ENCODE results near the gene GDNF.
"Not testable (repeated sequence)": the region's sequence is repeated elsewhere in the genome, so short reads cannot be mapped to it uniquely, and the experiment has no call there.

GDNF gene

DNA sequence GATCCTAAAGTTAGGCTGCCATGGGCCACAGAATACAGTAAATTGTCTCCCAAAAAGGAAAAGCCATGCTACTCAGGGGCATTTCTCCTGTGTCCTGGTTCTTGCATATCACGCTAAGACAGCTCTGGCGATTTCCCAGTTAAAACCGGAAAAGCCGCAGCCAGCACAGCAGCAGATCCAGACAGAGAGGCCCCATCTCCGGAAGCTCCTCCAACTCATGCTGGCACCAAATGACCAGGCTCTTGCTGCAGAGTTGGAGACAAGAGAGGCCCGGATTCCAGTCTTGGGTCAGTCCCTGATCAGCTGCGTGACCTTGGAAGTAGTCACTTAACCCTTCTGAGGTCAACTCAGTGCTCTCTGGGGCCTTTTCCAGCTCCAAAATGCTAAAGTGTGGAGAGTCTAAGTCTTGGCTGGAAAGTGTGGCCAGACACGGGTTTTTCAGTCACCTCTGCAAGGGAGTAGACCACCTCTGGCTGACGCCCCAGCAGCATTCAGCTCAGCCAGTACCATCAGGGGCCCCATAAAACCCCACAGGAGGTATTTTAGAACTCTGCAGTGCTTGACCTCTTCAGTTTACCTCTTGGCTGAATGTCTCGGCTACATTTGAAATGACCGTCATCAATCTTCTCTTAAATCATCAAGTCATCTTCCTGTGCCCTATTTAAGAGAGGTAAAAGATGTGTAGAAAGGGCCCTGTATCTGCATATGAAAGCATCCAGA lies 16.2 kb downstream of the GDNF start:
- in situ Hi-C loops (cut with MboI; ENCODE audit: low sequenced_read_pairs): no loop called here

DNA sequence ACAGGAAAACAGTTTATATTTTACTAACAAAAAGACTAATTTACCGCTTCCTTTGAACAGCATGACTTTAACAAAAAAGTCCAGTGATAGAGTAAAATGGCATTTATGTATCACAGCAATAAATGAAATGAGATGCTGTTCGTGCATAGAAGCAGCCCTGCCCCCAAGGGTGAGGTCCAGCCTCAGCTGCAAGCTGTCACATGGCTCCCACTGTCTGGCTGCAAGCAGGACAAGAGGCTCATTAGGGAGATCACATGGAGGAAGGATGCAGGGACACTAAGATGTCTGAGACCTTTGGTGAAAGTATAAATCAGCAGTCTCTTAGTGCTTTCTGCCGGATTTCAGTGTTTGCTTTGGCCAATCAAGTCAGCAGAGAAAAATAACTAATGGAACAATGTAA lies 23.0 kb downstream of the GDNF start:
- in situ Hi-C loops (cut with MboI; ENCODE audit: low sequenced_read_pairs): no loop called here

DNA sequence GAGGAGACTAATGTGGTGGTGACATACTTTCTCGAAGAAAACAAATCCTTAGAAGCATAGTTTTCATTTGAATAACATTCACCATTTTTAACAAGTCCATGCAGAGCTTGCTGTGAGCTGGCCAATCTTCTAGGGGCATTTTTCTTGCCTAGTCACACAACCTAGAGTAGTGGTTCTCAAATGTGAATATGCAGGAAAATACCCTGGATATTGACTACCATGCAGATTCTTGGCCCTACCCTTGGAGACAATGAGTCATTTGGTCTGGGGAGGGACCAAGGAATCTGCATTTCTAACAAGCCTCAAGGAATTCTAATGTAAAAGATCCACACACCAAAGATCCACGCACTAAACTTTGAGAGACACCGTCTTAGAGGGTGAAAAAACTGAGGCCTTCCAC lies 23.5 kb downstream of the GDNF start:
- in situ Hi-C loops (cut with MboI; ENCODE audit: low sequenced_read_pairs): no loop called here

DNA sequence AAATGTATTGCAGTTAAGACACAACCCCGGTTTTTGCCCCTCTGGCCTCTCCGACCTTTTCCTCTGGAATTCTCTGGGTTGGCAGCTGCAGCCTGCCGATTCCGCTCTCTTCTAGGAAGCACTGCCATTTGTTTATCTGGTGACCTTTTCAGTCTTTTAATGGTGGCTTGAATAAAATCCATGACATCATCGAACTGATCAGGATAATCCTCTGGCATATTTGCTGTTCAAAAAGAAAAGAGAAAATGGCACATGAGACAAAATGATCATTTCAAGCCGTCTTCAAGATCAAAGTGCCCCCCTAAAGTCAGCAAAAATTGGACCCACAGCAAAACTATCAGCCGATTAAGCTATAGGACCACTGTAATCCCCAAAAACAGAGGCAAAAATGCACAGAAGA lies 23.9 kb downstream of the GDNF start:
- in situ Hi-C loops (cut with MboI; ENCODE audit: low sequenced_read_pairs): no loop called here

DNA sequence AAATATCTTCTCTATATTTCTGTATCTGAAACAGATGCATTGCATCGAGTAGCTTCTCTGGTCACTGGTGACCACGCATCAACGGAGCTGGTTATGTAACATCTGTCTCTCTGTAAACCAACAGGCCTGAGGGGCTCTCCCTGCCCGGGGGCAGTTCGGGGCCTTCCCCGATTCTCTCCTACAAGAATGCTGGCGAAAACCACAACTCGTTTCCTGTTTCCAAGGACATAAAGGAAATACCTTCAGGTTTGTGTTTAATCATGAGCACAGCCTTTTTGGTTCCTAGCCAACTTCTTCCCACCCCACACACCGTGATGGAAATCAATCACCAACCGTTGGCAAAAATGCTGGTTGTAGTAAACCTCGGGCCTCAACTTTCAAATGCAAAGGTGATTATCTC lies 25.1 kb downstream of the GDNF start:
- in situ Hi-C loops (cut with MboI; ENCODE audit: low sequenced_read_pairs): no loop called here

DNA sequence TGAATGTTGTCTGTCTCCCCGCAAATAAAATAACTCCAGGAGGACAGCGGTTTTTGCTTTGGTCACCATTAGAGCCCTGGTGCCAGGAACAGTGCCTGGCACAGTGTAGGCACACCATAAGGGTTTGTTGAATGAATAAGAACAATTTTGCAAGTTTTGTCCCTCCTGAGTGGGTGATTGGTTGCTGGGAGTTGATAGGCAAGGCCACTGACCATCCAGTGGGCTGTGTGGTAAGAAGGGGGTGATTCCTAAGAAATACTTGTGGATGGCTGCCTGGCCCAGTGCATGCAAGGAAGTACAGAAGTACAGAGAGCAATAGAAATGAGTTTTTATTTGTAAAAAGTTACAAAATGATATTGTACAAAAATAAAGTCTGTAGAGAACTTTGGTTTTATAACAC lies 27.5 kb downstream of the GDNF start:
- in situ Hi-C loops (cut with MboI; ENCODE audit: low sequenced_read_pairs): no loop called here

DNA sequence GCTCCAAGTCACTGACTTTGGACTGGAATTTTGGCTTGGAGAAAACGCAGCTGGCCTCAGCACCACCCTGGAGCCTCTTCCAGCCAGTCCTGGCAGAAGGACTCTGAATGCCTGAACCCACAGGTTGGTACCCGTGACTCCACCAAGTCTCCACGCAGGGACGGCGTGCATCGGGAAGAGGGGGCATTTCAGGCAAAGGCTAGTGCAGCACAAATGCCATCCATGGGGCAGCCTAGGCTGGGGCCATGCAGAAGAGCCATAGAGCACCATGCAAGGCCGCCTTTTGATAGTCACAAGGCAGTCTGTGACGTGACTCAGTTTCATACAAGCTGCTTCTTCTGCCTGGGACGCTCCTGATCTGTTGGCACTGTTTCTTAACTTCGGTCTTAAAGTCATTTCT lies 28.0 kb downstream of the GDNF start:
- in situ Hi-C loops (cut with MboI; ENCODE audit: low sequenced_read_pairs): no loop called here

DNA sequence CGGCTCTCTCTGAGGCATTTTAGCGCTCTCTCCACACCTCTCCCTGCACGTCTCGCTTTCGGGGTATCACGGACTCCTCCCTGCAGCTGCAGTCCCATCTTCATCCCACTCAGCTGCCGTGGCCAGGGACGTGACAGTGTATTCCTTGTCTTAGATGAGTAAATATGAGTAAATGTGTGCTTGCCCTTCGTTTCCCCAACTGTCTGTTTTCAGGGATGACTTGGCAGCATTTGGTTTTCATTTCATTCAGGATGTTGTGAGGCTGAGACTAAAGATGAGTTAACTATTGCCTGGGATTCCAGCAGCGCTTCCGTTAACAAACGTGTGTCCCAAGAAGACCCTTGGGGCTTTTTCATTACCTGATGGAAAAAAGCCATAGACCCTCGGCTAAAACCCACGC lies 29.5 kb downstream of the GDNF start:
- in situ Hi-C loops (cut with MboI; ENCODE audit: low sequenced_read_pairs): no loop called here

DNA sequence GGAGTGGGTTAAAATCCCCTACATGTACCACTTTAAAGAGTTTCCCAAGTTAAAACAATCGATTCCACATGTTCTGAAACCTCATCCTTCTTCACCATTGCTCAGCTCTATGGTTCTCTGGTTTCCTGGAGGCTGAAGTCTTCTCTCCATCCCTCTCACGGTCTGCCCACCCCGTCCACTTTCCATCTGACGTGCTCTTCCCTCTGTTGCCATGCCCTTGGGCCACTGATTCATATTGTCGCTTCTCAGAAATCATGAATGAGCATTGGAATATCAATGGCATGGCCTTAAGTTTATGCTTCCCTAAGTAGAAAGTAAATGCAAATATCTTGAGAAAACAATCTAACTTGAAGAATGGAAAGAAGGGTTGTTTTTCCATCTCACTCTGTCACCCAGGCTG lies 30.9 kb downstream of the GDNF start:
- in situ Hi-C loops (cut with MboI; ENCODE audit: low sequenced_read_pairs): no loop called here

DNA sequence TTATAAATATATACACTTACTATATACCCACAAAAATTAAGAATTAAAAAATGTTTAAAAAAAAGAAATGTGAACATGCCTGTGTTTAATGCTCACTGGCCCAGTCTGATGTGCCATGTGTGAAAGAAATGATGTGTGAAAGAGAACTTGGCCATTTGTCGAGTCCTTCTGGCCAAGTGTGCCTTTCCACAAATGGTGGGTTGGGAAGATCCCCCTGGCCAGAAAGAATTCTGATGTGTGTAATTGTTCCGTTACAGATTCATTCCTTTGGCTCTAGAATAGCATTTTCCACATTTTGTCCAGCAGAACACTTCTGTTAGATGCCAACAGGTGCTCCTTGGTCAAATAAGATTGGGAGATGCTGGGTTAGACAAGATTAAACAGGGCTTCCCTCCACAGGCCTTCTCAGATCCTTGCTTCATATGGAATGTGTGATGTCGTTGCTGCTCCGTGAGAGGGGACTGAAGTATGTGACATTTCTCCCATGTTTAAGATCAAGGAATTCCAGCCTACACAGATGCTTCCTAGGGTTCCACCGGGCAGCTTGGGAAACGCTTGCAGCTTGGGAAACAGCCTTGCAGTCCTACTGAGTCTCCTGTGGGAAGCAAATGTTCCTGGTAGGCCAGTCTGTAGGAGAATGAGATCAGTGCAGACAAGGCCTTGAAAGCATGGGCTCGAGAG lies 32.1 kb downstream of the GDNF start:
- in situ Hi-C loops (cut with MboI; ENCODE audit: low sequenced_read_pairs): no loop called here

DNA sequence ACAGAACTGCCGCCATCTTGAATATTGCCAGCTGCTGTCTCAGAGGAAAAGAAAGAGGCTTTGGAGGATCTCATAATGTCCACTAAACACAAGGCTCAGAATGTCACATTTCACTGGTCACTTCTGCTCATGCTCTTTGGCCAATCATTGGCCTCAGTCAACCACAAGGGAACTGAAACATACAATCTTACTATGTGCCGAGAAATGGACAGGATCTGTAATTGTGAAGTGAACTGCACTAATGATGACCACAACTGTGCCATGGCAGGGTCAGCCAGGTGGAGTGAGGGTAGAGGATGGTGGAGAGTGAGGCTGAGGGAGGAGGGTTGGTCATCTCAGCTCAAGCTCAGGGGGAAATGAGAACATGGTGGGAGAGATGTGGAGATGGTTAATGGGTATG lies 32.8 kb downstream of the GDNF start:
- in situ Hi-C loops (cut with MboI; ENCODE audit: low sequenced_read_pairs): no loop called here

DNA sequence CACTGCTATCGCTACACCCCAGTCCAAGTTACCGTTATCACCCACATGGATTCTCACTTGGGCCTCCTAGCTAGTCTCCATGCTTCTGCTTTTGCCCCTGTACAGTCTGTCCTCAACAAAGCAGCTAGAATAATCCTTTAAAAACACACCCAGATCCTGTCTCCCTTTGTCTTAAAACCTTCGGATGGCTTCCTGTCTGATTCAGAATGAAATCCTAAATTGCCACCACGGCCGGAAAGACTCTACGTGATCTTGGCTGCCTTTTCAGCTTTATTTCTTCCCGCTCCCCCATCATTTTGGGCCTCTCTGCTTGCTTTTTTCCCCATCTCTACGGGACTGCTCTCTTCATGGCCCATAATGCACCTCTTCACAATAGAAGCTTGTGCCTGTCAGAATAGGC lies 33.4 kb downstream of the GDNF start:
- in situ Hi-C loops (cut with MboI; ENCODE audit: low sequenced_read_pairs): no loop called here

DNA sequence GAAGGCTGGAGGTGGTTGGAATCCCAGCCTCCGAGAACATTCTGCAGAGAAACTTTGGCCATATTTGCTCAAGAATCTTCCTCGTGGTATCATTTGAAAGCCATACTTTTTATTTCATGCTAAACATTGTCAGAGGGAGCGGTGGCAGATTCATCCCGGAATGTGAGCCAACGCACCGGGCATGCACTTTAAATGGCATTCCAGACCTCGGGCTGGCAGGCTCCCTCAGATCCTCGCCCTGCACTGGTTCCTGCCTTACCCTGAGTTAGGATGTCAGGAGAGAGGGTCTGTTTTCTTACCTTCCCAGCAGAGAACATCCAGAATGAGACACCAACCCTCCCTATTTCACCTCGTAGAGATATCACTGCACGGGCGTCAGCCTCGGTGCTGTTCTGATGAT lies 33.8 kb downstream of the GDNF start:
- in situ Hi-C loops (cut with MboI; ENCODE audit: low sequenced_read_pairs): no loop called here

DNA sequence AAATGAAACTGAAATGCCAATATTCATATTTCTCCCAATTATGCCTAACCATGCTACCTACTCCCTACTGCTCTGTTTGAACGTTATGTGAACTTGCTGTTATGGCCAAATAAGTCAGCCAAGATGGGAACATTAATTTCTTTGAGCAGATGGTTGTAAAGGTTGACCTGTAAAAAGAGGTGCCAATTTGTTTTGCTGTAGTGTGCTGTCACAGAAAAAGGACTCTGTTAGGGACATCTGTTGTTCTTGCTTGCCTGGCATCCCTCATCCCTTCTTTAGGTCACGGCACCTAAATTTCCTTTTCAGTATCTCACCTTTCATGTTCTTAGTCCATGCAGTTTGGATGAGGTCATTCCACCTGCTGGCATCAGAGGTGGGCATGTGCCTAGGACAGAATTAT lies 35.4 kb downstream of the GDNF start:
- in situ Hi-C loops (cut with MboI; ENCODE audit: low sequenced_read_pairs): no loop called here

DNA sequence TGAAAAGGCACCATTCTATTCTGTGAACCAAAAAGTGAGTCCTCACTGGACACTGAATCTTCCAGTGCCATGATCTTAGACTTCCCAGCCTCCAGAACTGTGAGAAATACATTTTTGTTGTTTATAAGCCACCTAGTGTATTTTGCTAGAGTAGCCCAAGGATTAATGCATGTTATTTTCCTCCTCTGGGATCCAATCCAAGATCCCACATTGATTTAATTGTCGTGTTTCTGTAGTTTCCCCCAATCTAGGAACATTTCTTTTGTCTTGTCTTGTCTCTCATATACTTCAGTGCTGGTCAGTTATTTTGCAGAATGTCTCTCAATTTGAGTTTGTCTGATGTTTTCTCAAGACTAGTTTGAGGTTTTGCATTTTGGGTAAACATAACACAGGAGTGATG lies 36.4 kb downstream of the GDNF start:
- in situ Hi-C loops (cut with MboI; ENCODE audit: low sequenced_read_pairs): no loop called here

DNA sequence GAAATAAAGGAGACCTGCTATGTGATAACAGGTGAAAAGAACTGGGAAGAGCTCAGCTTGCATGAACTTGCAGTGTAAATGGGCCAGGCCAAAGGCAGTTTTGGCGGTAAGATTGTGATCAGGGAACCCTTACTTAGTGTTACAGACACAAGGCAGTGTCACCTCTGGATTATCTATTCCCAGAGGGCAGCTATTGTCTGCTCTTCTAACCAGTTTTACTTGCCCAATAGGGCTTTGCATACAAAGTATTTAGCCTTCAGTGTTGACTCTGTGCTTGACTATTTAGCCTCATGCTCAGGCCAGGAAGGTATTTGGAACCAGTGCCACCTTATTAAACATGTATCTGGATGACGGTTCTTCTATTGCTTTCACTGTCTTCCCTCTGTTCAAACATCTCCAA lies 38.3 kb downstream of the GDNF start:
- in situ Hi-C loops (cut with MboI; ENCODE audit: low sequenced_read_pairs): no loop called here

DNA sequence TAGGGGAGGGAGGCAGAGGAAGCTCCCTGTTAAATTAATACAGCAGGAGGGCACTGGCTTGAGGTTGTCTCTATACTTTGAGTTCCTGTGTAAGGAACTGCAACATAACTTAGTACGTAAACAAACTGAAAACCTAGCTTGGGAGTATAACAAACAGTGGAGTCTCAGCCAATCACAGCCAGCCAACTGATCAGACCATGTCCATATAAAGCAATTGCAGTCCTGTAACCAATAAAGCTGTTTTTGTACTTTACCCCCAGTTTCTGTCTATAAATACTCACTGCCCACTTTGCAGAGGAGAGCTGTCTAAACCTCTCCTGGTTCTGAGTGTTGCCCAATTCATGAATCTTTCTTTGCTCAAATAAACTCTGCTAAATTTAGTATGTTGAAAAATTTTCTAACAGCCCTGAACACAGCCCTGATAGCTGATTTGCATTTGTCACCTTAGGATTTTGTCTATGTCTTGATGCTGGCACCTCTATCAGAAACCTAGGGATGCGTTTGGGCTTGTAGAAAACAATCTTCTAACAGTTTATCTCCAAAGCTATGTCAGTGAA lies 39.9 kb downstream of the GDNF start:
- in situ Hi-C loops (cut with MboI; ENCODE audit: low sequenced_read_pairs): no loop called here

DNA sequence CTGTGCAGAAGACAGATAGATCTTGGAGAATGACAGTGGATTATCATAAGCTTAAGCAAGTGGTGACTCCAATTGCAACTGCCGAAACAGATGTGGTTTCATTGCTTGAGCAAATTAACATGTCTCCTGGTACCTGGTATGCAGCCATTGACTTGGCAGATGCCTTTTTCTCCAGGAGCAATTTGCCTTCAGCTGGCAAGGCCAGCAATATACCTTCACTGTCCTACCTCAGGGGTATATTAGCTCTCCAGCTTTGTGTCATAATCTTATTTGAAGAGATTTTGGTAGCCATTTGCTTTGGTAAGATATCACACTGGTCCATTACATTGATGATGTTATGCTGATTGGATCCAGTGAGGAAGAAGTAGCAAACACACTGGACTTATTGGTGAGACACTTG lies 43.4 kb downstream of the GDNF start:
- in situ Hi-C loops (cut with MboI; ENCODE audit: low sequenced_read_pairs): not testable (repeated sequence)

DNA sequence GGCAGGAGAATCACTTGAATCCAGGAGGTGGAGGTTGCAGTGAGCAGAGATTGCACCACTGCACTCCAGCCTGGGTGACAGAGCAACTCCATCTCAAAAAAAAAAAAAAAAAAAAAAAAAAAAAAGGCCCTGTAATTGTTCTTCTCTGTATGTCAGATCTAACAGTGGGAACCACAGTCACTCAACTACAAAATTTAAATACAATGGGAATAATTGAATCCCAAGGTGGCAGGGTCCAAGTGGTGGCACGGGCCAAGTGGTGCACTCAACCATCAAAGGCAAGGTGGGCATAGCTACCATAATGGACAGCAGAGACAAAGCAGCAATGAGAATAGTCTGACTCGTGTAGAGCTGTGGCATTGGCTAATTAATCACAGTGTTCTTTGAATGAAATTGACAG lies 44.5 kb downstream of the GDNF start:
- in situ Hi-C loops (cut with MboI; ENCODE audit: low sequenced_read_pairs): not testable (repeated sequence)

DNA sequence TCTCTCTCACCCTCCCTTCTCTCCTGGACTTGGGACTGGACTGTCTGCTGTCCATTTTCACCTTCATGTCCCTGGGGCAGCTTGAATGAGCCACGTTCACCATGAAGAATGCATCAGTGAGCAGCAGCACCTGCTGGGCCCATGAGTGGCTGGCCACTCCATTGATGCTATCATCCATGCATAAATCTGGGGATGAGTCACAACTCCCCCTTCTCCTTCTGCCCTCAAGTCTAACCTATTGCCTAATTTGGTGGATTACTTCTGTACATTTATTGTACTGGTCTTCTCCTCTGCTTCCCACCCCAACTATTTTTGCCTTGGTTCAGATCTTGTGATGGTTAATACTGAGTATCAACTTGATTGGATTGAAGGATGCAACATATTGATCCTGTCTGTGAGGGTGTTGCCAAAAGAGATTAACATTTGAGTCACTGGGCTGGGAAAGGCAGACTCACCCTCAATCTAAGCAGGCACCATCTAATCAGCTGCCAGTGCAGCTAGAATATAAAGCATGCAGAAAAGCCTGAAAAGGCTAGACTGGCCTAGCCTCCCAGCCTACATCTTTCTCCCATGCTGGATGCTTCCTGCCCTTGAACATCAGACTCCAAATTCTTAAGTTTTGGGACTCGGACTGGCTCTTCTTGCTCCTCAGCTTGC lies 46.7 kb downstream of the GDNF start:
- in situ Hi-C loops (cut with MboI; ENCODE audit: low sequenced_read_pairs): no loop called here

DNA sequence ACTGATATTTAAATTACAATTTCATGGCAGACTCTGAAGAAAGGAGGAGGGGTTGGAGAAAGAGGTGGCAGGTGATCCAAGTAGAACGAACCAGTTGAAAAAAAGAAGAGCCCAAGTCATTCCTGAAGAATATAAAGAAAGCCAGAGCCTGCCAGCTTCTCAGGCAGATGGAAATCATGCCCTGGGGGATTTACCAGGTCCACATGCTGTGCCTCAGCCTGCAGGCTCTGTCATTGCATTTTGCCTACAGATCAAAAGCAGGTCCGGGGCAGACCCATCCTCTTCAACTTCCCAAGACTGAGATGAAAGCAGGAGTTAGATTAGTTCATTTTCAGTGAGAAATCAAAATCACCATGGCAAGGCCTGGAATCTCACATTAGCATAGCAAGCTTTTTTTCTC lies 48.5 kb downstream of the GDNF start:
- in situ Hi-C loops (cut with MboI; ENCODE audit: low sequenced_read_pairs): no loop called here

DNA sequence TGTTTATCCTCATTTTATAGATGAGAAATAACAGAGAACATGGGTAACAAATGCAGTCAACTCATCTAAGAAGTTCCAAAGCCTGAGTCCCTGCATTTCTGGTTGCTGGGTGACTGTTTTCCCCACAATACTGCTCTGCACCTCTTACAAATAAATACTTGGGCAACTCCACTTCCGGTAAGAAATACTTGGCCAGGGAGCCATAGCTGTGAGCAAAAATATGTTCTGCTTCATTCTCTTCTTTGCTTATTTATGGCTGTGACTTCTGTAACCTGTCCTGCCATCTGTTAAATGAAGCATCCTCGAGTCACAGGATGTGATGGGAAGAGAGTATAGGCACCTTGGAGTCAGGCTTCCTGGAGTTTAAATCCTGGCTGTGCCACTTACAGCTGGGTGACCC lies 49.9 kb downstream of the GDNF start:
- in situ Hi-C loops (cut with MboI; ENCODE audit: low sequenced_read_pairs): no loop called here
